Measurements from ENCODE around the gene ITGA2B.
A peak's percentile ranks its signal among the peaks of the same experiment; 100 is the strongest.
"Not testable (repeated sequence)": the region's sequence is repeated elsewhere in the genome, so short reads cannot be mapped to it uniquely, and the experiment has no call there.

ITGA2B gene

DNA sequence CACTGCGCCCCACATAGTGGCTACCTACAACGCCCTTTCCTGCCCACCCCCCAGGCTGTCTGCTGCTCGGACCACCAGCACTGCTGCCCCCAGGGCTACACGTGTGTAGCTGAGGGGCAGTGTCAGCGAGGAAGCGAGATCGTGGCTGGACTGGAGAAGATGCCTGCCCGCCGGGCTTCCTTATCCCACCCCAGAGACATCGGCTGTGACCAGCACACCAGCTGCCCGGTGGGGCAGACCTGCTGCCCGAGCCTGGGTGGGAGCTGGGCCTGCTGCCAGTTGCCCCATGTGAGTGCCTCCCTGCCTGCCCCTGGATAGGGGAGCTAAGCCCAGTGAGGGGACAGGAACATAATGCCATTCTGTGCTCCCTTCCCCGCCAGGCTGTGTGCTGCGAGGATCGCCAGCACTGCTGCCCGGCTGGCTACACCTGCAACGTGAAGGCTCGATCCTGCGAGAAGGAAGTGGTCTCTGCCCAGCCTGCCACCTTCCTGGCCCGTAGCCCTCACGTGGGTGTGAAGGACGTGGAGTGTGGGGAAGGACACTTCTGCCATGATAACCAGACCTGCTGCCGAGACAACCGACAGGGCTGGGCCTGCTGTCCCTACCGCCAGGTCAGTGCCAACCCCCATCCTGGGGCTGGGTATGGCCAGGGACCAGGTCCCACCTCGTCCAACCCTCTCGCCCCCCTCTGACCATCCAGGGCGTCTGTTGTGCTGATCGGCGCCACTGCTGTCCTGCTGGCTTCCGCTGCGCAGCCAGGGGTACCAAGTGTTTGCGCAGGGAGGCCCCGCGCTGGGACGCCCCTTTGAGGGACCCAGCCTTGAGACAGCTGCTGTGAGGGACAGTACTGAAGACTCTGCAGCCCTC is 37.3 kb downstream of the ITGA2B start:
- DNase-seq (ENCODE audit: low spot score), result no peak

DNA sequence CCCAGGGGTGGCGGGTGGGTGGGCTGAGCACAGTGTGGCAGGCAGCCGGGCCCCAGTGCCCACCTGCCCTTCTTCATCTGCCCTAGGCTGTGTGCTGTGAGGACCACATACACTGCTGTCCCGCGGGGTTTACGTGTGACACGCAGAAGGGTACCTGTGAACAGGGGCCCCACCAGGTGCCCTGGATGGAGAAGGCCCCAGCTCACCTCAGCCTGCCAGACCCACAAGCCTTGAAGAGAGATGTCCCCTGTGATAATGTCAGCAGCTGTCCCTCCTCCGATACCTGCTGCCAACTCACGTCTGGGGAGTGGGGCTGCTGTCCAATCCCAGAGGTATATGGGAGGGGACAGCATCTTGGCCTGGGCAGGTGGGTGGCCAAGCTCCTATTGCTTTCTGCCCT is 38.0 kb downstream of the ITGA2B start:
- DNase-seq (ENCODE audit: low spot score), result no peak

DNA sequence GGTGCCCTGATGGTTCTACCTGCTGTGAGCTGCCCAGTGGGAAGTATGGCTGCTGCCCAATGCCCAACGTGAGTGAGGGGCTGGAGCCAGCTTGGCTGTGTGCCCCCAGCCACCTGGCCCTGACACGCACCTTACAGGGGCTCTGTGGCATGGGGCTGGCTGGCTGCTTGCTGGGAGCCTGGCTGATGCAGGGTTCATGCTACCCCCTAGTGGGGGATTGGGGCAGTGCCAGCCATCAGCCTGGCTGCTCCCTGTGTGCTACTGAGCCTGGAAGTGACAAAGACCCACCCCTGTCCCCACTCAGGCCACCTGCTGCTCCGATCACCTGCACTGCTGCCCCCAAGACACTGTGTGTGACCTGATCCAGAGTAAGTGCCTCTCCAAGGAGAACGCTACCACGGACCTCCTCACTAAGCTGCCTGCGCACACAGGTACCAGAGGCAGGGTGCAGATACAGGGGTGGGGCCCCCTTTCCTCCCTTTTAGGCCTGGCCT is 38.7 kb downstream of the ITGA2B start:
- DNase-seq (ENCODE audit: low spot score), result peak; percentile 69

DNA sequence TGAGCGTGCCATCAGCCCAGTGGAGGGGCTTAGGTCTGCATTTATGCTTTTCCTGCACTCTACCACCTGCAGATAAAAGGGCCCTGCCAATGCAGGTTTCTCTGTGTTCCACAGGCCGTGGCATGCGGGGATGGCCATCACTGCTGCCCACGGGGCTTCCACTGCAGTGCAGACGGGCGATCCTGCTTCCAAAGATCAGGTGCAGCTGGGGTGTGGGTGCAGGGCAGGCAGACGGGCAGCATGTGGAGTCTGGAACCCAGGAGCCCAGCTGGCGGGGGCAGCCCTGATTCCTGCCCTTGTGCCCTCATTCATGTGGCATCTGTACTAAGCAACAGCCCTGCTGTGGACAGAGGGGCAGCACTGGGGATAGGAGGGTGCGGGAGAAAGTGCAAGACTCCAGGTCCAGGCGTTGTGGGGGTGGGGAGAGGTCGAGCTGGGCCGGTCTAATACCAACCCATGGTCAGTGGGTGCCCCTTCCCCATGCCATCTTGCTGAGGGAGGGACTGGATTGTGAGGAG is 39.8 kb downstream of the ITGA2B start:
- no peak for DNase-seq (ENCODE audit: low spot score)

DNA sequence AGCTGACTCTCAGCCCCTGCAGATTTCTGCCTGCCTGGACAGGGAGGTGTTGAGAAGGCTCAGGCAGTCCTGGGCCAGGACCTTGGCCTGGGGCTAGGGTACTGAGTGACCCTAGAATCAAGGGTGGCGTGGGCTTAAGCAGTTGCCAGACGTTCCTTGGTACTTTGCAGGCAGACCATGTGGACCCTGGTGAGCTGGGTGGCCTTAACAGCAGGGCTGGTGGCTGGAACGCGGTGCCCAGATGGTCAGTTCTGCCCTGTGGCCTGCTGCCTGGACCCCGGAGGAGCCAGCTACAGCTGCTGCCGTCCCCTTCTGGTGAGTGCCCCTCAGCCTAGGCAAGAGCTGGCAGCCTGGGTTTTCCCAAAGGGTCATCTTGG is 40.5 kb downstream of the ITGA2B start:
- DNase-seq (ENCODE audit: low spot score), result no peak

DNA sequence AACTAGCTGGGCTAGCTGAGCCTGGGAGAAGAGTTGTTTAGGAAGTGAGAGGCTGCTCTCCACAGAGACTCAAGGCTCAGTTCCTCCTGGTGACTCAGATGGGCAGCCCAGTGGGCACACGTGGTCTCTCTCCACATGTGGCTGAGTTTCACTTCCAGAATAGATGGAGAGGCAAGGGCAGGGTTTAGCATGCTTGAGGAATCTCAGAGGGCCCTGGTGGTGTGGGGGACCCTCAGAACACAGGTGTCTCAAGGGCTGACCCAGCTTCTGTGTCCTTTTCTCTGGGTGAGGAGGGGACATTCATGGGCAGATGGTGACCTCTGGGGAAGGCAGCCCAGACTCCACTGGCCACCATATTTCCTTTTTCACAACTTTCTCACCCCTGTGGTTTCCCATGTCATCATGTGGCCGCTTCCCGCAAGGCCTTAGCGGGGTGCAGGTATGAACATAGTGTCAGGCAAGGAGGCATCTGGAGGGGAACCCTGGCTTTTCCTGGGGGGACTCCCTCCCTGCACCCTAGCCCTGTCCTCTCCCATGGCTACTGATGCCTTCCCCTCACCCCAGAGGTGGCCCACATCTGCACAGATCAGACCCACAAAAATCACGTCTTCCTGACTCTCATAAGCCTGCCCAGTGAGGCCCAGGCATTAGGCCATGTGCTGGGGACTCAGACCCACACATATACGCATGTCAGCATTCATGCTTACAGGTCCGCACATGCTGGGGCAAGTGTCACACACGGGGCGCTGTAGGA is 41.0 kb downstream of the ITGA2B start:
- DNase-seq (ENCODE audit: low spot score), result no peak

DNA sequence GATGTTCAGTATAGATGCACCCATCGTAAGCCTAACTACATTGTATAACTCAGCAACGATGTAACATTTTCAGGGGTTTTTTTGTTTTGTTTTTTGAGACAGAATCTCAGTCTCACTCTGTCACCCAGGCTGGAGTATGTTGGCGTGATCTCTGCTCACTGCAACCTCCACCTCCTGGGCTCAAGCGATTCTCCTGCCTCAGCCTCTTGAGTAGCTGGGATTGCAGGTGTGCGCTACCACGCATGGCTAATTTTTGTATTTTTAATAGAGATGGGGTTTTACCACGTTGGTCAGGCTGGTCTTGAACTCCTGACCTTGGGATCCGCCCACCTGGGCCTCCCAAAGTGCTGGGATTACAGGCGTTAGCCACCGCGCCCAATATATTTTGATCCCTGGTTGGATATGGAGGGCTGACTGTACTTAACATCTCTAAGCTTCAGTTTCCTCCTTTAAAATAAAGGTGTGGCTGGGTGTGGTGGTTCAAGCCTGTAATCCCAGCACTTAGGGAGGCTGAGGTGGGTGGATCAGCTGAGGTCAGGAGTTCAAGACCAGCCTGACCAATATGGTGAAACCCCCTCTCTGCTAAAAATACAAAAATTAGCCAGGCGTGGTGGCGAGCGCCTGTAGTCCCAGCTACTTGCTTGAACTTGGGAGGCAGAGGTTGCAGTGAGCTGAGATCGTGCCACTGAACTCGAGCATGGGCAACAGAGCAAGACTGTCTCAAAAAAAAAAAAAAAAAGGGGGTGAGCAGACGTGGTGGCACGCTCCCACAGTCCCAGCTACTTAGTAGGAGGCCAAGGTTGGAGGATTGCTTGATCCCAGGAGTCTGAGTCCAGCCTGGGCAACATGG is 42.0 kb downstream of the ITGA2B start:
- DNase-seq (ENCODE audit: low spot score), result not testable (repeated sequence)

DNA sequence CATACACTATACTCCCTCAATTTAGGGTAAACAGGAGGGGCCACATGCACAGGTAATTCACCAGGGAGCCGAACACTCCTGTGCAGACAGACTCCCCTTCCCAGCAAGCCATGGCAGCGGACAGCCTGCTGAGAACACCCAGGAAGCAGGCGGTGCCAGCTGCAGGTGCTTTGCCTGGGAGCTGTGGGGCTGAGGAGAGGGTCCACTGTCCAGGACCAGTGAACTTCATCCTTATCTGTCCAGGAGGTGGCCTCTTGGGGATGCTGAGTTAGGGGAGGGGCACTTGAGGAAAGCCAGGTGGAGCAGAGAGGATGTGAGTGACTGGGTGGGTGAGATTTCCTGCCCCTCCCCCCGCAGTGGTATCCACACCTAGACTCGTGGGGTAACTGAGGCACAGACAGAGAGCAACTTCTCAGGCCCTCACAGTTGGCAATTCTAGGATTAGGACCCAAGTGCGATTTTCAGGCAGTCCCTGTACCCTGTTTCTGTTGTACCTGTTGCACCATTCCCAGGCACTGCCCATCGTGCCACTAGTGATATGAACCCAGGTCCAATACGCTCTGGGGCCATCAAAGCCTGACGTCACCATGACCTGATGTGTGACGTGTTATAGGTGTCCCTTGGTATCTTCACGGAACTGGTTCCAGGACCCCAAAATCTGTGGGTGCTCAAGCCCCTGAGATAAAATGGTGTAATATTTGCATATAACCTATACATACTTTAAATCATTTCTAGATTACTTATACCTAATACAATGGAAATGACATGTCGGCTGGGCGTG is 43.2 kb downstream of the ITGA2B start:
- no peak for DNase-seq (ENCODE audit: low spot score)

DNA sequence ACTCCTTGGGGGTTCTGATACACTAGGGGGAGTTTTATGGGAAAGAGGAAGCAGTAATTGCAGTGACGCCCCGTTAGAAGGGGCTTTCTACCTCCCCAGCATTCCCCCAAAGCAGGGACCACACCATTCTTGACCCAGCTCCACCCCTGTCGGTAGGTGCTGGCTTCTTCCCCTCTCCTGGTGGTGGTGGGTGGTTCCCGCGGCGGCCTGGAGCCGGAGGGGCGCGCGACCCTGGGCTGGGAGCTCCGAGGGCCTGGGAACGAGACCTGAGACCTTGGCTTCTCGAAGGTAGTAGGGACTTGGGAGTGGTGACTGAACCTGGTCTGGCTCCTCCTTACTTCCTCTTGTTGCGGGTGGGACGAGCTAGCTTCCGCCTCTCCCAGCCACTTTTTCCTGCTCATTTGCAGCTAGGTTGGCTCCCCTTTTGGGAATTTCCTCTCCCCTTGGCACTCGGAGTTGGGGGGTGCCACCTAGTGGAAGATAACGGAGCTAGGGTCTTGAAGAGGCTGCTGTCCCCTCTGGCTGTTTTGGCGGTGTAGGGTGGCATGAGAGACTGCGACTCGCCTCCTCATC is 43.9 kb downstream of the ITGA2B start:
- DNase-seq (ENCODE audit: low spot score), result no peak

DNA sequence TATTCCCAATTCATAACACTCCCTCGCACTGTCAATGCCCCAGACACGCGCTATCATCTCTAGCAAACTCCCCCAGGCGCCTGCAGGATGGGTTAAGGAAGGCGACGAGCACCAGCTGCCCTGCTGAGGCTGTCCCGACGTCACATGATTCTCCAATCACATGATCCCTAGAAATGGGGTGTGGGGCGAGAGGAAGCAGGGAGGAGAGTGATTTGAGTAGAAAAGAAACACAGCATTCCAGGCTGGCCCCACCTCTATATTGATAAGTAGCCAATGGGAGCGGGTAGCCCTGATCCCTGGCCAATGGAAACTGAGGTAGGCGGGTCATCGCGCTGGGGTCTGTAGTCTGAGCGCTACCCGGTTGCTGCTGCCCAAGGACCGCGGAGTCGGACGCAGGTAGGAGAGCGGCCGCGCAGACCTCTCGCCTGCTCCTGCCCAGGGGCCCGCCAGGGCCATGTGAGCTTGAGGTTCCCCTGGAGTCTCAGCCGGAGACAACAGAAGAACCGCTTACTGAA is 44.5 kb downstream of the ITGA2B start, which contains the start of gene GRN:
Gene GRN (plus strand): TSS at position 364 of the 515 bp plus-strand sequence. CDS start 3,863 bp downstream, outside the sequence.
- peak; percentile 99 for DNase-seq (ENCODE audit: low spot score)

DNA sequence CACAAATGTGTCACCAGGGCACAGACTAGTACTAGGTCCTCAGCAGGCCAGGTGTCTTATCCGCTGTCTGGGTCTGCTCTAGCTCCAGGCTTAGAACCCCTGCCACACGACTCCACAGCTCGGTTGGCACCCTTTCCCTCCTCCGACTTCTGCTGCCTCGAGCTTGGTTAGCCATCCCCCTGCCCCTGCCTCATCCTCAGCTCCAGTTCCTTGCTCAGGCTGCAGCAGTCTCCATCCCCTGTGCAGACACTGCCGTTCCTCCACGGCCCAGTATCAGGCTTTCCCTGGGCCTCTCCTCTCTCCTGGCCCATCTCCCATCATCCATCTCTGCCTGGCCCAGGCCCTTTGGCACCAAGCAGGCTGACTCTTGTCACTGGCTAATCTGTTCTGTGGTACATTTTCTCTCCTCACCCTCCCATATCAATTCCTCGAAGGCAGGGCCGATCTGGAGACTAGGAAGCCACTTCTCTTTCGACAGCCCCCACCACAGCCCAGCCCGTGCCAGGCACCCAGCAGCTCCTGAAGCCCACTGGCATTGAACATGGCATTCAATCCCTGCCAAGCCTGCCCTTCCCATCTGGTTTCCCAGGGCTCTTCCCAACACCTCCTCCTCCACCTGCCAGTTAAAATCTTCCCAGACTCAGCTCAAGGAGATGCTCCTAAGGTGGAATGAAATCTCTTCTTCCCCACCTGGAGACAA is 45.8 kb downstream of the ITGA2B start:
- DNase-seq (ENCODE audit: low spot score), result no peak

DNA sequence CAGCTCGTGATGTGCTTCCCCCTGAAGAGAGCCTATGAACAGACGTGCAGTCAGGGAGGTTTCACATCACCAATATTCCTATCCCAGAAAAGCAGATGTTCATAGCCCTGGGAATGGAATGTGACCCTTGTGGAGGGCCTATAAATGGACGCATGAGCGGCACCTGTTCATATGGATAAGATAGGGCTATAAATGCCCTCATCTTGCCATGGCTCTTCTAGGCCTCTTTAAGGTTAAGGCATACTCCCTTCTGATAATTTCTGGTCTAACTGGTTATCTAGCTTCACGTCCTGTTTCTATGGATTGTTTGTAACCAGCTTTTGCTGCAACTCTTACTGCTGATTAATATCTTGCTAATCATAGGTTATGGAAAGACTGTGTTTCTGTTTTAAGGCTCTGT is 48.9 kb downstream of the ITGA2B start:
- not testable (repeated sequence) for DNase-seq (ENCODE audit: low spot score)

DNA sequence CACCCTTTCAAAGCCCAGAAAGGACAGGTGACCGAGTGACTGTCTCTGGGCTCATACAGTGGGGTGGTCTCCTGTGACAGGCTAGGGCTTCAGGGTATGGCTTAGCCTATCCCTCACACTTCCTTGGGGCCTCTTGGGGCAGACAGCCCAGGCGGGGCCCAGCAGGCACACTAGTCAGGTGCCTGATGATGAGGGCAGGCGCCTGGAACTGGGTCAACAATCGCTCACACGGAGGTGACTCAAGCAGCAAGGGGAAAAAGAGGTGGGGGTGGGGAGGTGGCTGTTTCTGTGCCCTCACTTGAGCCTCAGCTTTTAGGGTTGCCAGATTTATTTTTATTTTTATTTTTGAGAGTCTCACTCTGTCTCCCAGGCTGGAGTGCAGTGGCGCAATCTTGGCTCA is 50.7 kb downstream of the ITGA2B start:
- DNase-seq (ENCODE audit: low spot score), result no peak

DNA sequence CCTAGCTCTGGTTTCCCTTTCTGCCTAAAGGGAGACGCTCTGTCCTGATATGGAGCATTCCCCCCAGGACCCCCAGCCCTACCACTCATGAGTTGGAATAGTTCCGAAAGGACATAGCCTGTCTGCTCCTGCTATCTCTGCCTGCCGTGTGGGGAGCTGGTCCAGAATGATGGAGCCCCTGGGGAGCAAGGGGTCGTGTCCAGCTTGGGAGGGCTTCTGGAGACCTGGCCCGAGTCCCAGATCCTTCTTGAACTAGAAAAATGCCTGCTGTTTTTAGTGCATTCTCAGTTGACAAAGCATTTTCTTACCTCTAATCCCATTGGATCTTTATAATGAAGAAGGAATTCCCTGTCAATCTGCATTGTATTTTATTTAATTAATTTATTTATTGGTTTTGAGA is 53.5 kb downstream of the ITGA2B start:
- DNase-seq (ENCODE audit: low spot score), result no peak

DNA sequence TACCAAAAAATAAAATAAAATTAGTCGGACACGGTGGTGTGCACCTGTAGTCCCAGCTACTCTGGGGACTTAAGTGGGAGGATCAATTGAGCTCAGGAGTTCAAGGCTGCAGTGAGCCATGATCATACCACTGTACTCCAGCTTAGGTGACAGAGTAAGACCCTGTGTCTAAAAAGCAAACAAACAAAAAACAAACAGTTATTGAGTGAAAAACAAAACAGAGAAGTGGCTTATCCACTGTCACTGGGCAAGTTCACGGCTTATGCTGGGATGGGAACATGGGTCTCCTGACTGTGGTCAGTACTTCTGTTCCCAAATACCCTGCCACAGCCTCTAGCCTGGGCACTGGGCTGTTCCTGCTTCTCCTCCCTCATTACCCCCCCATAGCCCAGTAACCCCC is 53.9 kb downstream of the ITGA2B start:
- no peak for DNase-seq (ENCODE audit: low spot score)

DNA sequence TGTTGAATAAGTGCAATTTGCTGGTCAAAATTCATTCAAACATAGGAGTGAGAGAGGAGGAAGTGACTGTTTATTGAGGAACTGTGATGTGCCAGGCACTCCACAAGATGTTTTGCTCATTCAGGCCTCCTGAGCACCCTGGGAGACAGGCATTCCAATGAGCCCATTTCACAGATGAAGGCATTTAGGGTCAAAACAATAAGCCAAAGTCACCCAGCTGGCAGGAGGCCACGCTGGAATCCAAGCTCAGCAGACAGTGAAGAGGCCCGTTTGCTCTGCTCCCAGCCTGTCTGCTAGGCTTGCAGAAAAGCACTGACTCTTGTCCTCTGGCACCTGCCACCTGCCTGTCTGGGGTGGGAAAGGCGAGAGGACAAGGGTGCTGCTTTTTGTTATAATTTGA is 54.7 kb downstream of the ITGA2B start:
- no peak for DNase-seq (ENCODE audit: low spot score)

DNA sequence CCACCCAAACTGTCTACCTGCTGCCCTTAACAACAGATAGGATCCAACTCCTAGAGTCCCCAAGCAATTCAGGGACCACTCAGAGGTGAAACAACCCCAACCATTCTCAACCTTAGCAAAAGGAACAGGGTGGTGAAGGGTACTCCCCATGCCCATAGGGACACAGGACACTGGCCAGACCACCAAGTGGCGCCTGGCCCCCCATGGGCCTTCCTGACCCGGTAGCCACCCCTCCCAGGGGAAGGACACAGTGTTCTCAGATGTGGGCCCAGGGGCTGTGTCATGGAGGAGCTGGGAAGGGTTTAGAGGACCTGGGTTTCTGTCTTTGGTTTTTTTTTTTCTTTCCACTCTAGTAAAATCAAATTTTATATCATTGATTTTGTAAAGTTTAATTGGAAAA is 55.1 kb downstream of the ITGA2B start:
- no peak for DNase-seq (ENCODE audit: low spot score)

DNA sequence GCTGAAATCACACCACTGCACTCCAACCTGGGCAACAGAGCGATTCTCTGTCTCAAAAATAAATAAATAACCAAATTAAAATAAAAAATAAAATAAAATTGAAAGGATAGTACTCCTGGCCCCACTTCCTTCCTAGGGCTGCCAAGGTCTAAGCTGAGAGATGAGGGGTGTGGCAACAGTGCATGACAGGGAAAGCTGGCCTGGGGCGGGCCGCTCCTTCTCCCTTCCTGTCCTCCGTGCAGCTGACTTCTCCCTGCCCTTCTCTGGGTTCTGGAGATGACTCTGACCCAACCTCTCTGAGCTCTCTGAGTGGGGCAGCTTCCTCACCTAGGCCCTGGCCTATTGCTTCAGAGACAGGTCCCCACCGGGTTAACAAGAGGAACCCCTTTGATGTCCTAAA is 56.1 kb downstream of the ITGA2B start:
- DNase-seq (ENCODE audit: low spot score), result no peak

DNA sequence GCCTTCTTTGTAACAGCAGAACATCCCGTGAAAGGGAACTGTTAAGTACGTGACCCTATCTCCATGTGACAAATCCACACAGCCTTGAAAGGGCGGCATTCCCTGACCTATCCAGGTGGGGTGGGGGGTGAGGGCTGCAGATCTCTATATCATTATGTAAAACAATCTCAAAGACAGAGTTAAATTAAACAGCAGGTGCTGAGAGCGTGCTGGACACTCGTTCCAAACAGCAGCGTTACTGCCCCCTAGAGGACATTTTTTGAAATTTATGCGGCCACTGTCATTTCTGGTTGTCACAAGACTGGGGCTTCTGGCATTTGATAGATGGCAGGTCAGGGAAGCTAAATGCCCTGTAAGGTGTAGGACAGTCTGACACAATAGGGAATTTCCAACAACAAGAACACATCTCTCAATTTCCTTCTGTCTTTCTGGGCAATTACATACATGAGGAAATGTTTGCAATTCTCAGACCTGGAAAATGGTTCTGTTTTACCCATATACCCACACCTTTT is 58.1 kb downstream of the ITGA2B start:
- DNase-seq (ENCODE audit: low spot score), result peak; percentile 68

DNA sequence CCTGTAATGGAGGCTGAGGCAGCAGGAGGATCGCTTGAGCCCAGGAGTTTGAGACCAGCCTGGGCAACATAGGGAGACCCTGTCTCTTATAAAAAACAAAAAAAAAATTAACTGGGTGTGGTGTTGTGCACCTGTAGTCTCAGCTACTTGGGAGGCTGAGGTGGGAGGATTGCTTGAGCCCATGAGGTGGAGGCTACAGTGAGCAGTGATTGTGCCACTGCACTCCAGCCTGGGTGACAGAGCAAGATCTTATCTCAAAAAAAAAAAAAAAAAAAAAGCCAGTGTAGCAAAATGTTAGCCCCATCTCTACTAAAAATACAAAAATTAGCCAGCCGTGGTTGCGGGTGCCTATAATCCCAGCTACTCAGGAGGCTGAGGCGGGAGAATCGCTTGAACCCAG is 59.2 kb downstream of the ITGA2B start:
- not testable (repeated sequence) for DNase-seq (ENCODE audit: low spot score)

Measured in COLO829 (cell line).